ENCODE results near the gene TMEM8B.

TMEM8B gene

GRCh38 chr9:35842020-35842745 lies 13.2 kb downstream of the TMEM8B start:
- DNase-seq = no peak

GRCh38 chr9:35842795-35843194 lies 13.8 kb downstream of the TMEM8B start:
- no peak for DNase-seq

GRCh38 chr9:35844628-35845270 lies 15.7 kb downstream of the TMEM8B start:
- peak; percentile 15 for DNase-seq

GRCh38 chr9:35845824-35846771 lies 17.1 kb downstream of the TMEM8B start:
- no peak for DNase-seq

- peak; percentile 25 for DNase-seq
Measured at GRCh38 chr9:35847792-35848572, 19.0 kb downstream of the TMEM8B start.

- no peak for DNase-seq
Measured at GRCh38 chr9:35852267-35852815, 23.3 kb downstream of the TMEM8B start.

- no peak for DNase-seq
Measured at GRCh38 chr9:35852876-35853865, 24.1 kb downstream of the TMEM8B start.

- DNase-seq = no peak
Measured at GRCh38 chr9:35854091-35854762, 25.2 kb downstream of the TMEM8B start.

GRCh38 chr9:35856206-35856605 lies 27.2 kb downstream of the TMEM8B start:
- no peak for DNase-seq

GRCh38 chr9:35856882-35857281 lies 27.9 kb downstream of the TMEM8B start:
- DNase-seq = no peak

- no peak for DNase-seq
Measured at GRCh38 chr9:35858458-35858857, 29.4 kb downstream of the TMEM8B start.

GRCh38 chr9:35859310-35859989 lies 30.4 kb downstream of the TMEM8B start:
- DNase-seq = no peak

GRCh38 chr9:35859990-35860339 lies 30.9 kb downstream of the TMEM8B start:
- no peak for DNase-seq

GRCh38 chr9:35861161-35861897 lies 32.3 kb downstream of the TMEM8B start:
- no peak for DNase-seq

- no peak for DNase-seq
Measured at GRCh38 chr9:35862328-35862727, 33.3 kb downstream of the TMEM8B start.

- no peak for DNase-seq
Measured at GRCh38 chr9:35863583-35863982, 34.6 kb downstream of the TMEM8B start.

- DNase-seq = no peak
Measured at GRCh38 chr9:35864695-35865255, 35.7 kb downstream of the TMEM8B start.

- DNase-seq = no peak
Measured at GRCh38 chr9:35867538-35867937, 38.5 kb downstream of the TMEM8B start.

GRCh38 chr9:35868933-35869332 lies 39.9 kb downstream of the TMEM8B start:
- DNase-seq = no peak

All from activated CD4-positive, alpha-beta T cell treated with anti-CD3 and anti-CD28 coated beads, Interleukin-2, Interleukin-6, amounts not matched to agents 100 ng/mL and 50 ng/mL, durations not matched to agents 16 hours and 8 hours (primary cell).